A549 (cell line): ENCODE measurements around the gene ANKHD1. TPM values are rescaled to one million over a fixed set of nuclear protein-coding genes. Genes with fewer than 3 reads are reported as not detected.
"Not testable (repeated sequence)": the region's sequence is repeated elsewhere in the genome, so short reads cannot be mapped to it uniquely, and the experiment has no call there.

ENCODE experiments used
- ATAC-seq, 2 experiments: fragments of 200-7000 bp in 1 of 2; fragments of >200 bp in 1 of 2; cut with Nextera tagmentation in 1 of 2; cut with Tn5 transposase in 1 of 2; 3 replicates each; pipeline versions ENCODE4 v1.8.0 to v1.9.1; 2018 to 2020; ENCODE audit warnings: mild to moderate bottlenecking in 1 of 2, moderate library complexity in 1 of 2
- CTCF ChIA-PET: fragments of 300-600 bp; sonication (Branson Sonifier 250); formaldehyde crosslinking; extraction: SDS; loops from one replicate; lab custom pipeline; 2021; ENCODE audit warnings: antibody characterized with exemption, inconsistent platforms; lab: Yijun Ruan, JAX
- POLR2A ChIA-PET: fragments of 350-600 bp; formaldehyde crosslinking; extraction: SDS; loops from one replicate; lab custom pipeline; 2021; ENCODE audit warnings: antibody characterized with exemption, inconsistent platforms; lab: Yijun Ruan, JAX
- DNase-seq, 2 experiments: peaks; one replicate each; pipeline versions ENCODE4 v3.0.0 to v3.0.0-alpha.2; 2011 to 2016; ENCODE audit warnings: low read depth in 1 of 2, low spot score in 1 of 2
- FAIRE-seq: peaks from 2 replicates; lab custom pipeline; 2011; peaks lifted over from hg19 to GRCh38; lab: Jason Lieb, UNC
- H3K27ac ChIP-seq, 2 experiments: fragments of >200 bp; sonication (Bioruptor Twin); formaldehyde crosslinking; 3 replicates each; pipeline ENCODE4 v1.5.1; 2016 to 2017
- H3K4me1 ChIP-seq: fragments of >200 bp; sonication (Bioruptor Twin); formaldehyde crosslinking; 3 replicates; pipeline ENCODE4 v1.6.1; 2016
- H3K4me2 ChIP-seq: fragments of >200 bp; sonication (Bioruptor Twin); formaldehyde crosslinking; 3 replicates; pipeline ENCODE4 v1.6.1; 2016
- H3K4me3 ChIP-seq: fragments of >200 bp; sonication (Bioruptor Twin); formaldehyde crosslinking; 3 replicates; pipeline ENCODE4 v1.5.1; 2016
- H3K9me3 ChIP-seq: fragments of >200 bp; sonication (Bioruptor Twin); formaldehyde crosslinking; 3 replicates; pipeline ENCODE4 v1.6.1; 2016
- BHLHE40 ChIP-seq: IDR thresholded peaks from 2 replicates; pipeline ENCODE4 v1.6.1; 2012; ENCODE audit warnings: low read depth, low read length, inconsistent platforms
- CBX2 ChIP-seq: fragments of 200-600 bp; sonication (generic); IDR thresholded peaks from 2 replicates; pipeline ENCODE4 v1.6.1; 2016; ENCODE audit warnings: low read depth, mild to moderate bottlenecking, borderline replicate concordance
- CBX8 ChIP-seq: fragments of 200-600 bp; sonication (generic); IDR thresholded peaks from 2 replicates; pipeline ENCODE4 v1.6.1; 2016
- CHD4 ChIP-seq: fragments of 200-600 bp; sonication (generic); IDR thresholded peaks from 2 replicates; pipeline ENCODE4 v1.6.1; 2016; ENCODE audit warnings: antibody characterized with exemption, mild to moderate bottlenecking, borderline replicate concordance
- EHF ChIP-seq: fragments of 250-450 bp; sonication (Bioruptor Pico); IDR thresholded peaks from 2 replicates; pipeline ENCODE4 v1.5.0; 2020; ENCODE audit warnings: mild to moderate bottlenecking
- EHMT2 ChIP-seq: fragments of 200-600 bp; sonication (generic); IDR thresholded peaks from 2 replicates; pipeline ENCODE4 v1.6.1; 2016; ENCODE audit warnings: antibody characterized with exemption, low read depth, mild to moderate bottlenecking, moderate library complexity
- EP300 ChIP-seq, 2 experiments: fragments of >200 bp; sonication (Bioruptor Twin); formaldehyde crosslinking; IDR thresholded peaks; 2 replicates in 1 of 2; 3 replicates in 1 of 2; pipeline ENCODE4 v1.6.1; 2016 to 2017
- FOSB ChIP-seq: fragments of 250-450 bp; sonication (Bioruptor Pico); IDR thresholded peaks from 2 replicates; pipeline ENCODE4 v1.5.0; 2020; ENCODE audit warnings: mild to moderate bottlenecking, moderate library complexity
- HOXB13 ChIP-seq: fragments of 250-450 bp; sonication (Bioruptor Pico); IDR thresholded peaks from 2 replicates; pipeline ENCODE4 v1.5.0; 2020; ENCODE audit warnings: low read depth, mild to moderate bottlenecking, moderate library complexity
- JUN ChIP-seq, 2 experiments: fragments of >200 bp; sonication (Bioruptor Twin); formaldehyde crosslinking; IDR thresholded peaks; 2 replicates in 1 of 2; 3 replicates in 1 of 2; pipeline ENCODE4 v1.6.1; 2016 to 2017
- KDM1A ChIP-seq: fragments of 200-600 bp; sonication (generic); IDR thresholded peaks from 2 replicates; pipeline ENCODE4 v1.6.1; 2016; ENCODE audit warnings: low read depth, mild to moderate bottlenecking
- MAFK ChIP-seq: fragments of 450-650 bp; IDR thresholded peaks from 2 replicates; pipeline ENCODE4 v1.6.1; 2014; ENCODE audit not compliant: partially characterized antibody
- MYC ChIP-seq: IDR thresholded peaks from 2 replicates; pipeline ENCODE4 v1.6.1; 2012; ENCODE audit warnings: mild to moderate bottlenecking, inconsistent platforms, low read length, improper control_type of control experiment, borderline replicate concordance
- NR3C1 ChIP-seq: fragments of >200 bp; sonication (Bioruptor Twin); formaldehyde crosslinking; IDR thresholded peaks from 3 replicates; pipeline ENCODE4 v1.6.1; 2017
- PHF8 ChIP-seq: fragments of 200-600 bp; sonication (generic); IDR thresholded peaks from 2 replicates; pipeline ENCODE4 v1.6.1; 2016; ENCODE audit warnings: low read depth, mild to moderate bottlenecking, antibody characterized with exemption, moderate library complexity, borderline replicate concordance
- POLR2A ChIP-seq: IDR thresholded peaks from 2 replicates; pipeline ENCODE4 v1.6.1; 2012; ENCODE audit warnings: mild to moderate bottlenecking, low read length
- RCOR1 ChIP-seq: fragments of 150-350 bp; IDR thresholded peaks from 2 replicates; pipeline ENCODE4 v1.6.1; 2014; ENCODE audit warnings: antibody characterized with exemption, low read length, low read depth
- RFX5 ChIP-seq: fragments of 450-650 bp; IDR thresholded peaks from 2 replicates; pipeline ENCODE4 v1.7.1; 2014; ENCODE audit warnings: antibody characterized with exemption, mild to moderate bottlenecking, moderate library complexity
- RNF2 ChIP-seq: fragments of 200-600 bp; sonication (generic); IDR thresholded peaks from 2 replicates; pipeline ENCODE4 v1.6.1; 2016; ENCODE audit warnings: low read depth, mild to moderate bottlenecking, antibody characterized with exemption, moderate library complexity, borderline replicate concordance
- SMC3 ChIP-seq: fragments of >200 bp; sonication (Bioruptor Twin); formaldehyde crosslinking; IDR thresholded peaks from 3 replicates; pipeline ENCODE4 v1.6.1; 2018; ENCODE audit warnings: inconsistent platforms
- TFCP2L1 ChIP-seq: fragments of 250-450 bp; sonication (Bioruptor Pico); IDR thresholded peaks from 2 replicates; pipeline ENCODE4 v1.5.0; 2021; ENCODE audit warnings: mild to moderate bottlenecking
- WGBS: methylation state at CpG from one replicate; pipeline ENCODE4 v1.1.6; 2017; ENCODE audit errors: missing lambda C conversion rate; 5-methylcytosine and 5-hydroxymethylcytosine counted together
- polyA plus RNA-seq, 4 experiments: library from polyadenylated mRNA; depleted of rRNA in 3 of 4; stranded (reverse); fragments of >200 nt; fragmentation: RNase III in 1 of 4; extraction: RNeasy Plus Mini Kit Qiagen cat#74134 plus additional on column Dnase treatment in 1 of 4; gene quantifications; 2 replicates in 3 of 4; 3 replicates in 1 of 4; pipeline ENCODE4 v1.2.3, GENCODE V29; 2011 to 2017
- TF ChIP-seq, protein P1 (sequence below): fragments of >200 bp; sonication (Bioruptor Twin); formaldehyde crosslinking; IDR thresholded peaks from 3 replicates; pipeline ENCODE4 v1.6.1; 2016
- TF ChIP-seq, protein P2 (sequence below): IDR thresholded peaks from 2 replicates; pipeline ENCODE4 v1.6.1; 2012
- TF ChIP-seq, protein P3 (sequence below): IDR thresholded peaks from 2 replicates; pipeline ENCODE4 v1.6.1; 2012; ENCODE audit warnings: low read depth, borderline replicate concordance
- TF ChIP-seq, protein P4 (sequence below): fragments of 450-650 bp; IDR thresholded peaks from 2 replicates; pipeline ENCODE4 v1.6.1; 2014; ENCODE audit warnings: antibody characterized with exemption

The ANKHD1 gene
- polyA plus RNA-seq, 2 of the 4 experiments (the other 2 are of a cell fraction), result 46.9 to 94.1 TPM

DNA sequence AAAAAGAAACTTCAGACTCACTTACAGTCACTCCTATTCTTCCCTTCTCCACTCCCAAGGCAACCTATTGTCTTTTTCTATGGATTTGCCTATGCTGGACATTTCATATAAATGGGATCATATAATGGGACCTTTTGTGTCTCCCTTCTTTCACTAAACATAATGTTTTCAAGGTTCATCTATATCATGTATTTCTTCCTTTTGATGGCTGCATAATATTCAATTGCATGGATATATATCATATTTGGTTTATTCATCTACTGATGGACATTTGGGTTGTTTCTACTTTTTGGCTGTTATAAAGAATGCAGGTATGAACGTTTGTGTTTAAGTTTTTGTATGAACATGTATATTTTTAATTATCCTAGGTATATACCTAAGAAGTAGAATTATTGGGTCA lies 30.6 kb downstream of the ANKHD1 start:
- WGBS, result 61% methylated on average over 1 of the region's 1 CpG
- CTCF ChIA-PET, result no interaction called here
- TF ChIP-seq JUN (IDR thresholded peaks at IDR 0.05) (no peak), NR3C1 (no peak), CBX8 (no peak), RFX5 (no peak), CBX2 (no peak), EHMT2 (no peak), RNF2 (no peak), HOXB13 (CRISPR knock-in tag) (no peak), EP300 (IDR thresholded peaks at IDR 0.05) (no peak), RCOR1 (no peak), KDM1A (no peak), CHD4 (no peak), MAFK (no peak), FOSB (CRISPR knock-in tag) (no peak), SMC3 (no peak), MYC (no peak), BHLHE40 (no peak)
- TF ChIP-seq, protein P1, sequence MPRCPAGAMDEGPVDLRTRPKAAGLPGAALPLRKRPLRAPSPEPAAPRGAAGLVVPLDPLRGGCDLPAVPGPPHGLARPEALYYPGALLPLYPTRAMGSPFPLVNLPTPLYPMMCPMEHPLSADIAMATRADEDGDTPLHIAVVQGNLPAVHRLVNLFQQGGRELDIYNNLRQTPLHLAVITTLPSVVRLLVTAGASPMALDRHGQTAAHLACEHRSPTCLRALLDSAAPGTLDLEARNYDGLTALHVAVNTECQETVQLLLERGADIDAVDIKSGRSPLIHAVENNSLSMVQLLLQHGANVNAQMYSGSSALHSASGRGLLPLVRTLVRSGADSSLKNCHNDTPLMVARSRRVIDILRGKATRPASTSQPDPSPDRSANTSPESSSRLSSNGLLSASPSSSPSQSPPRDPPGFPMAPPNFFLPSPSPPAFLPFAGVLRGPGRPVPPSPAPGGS, result no peak
- TF ChIP-seq, protein P2, sequence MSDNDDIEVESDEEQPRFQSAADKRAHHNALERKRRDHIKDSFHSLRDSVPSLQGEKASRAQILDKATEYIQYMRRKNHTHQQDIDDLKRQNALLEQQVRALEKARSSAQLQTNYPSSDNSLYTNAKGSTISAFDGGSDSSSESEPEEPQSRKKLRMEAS, result no peak

DNA sequence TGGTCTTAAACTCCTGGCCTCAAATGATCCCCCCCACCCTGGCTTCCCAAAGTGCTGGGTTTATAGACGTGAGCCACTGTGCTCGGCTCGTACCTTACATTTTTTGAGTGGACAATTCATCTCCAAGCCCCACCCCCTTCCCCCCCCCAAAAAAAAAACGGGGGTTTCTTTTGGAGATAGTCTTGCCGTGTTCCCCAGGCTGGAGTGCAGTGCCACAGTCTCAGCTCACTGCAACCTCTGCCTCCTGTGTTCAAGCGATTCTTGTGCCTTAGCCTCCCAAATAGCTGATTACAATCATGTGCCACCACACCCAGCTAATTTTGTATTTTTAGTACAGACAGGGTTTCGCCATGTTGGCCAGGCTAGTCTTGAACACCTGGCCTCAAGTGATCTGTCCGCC lies 31.3 kb downstream of the ANKHD1 start:
- no peak for FAIRE-seq
- Histone ChIP-seq H3K4me2 (no peak overlapping the region), H3K27ac (no peak overlapping the region), H3K9me3 (no peaks in the 10 kb centered on the region), H3K4me1 (no peaks in the 10 kb centered on the region), H3K4me3 (no peak overlapping the region)
- DNase-seq, result no peak
- CTCF ChIA-PET, result no interaction called here
- TF ChIP-seq BHLHE40 (no peak), EHF (CRISPR knock-in tag) (no peak)
- POLR2A ChIA-PET, result no interaction called here
- WGBS, result 82% methylated on average over 8 of the region's 8 CpGs
- no peak for ATAC-seq

More for the DNA sequence above, 30.6 kb downstream of the ANKHD1 start:
- POLR2A ChIA-PET, result no interaction called here
- DNase-seq (no peak), FAIRE-seq (no peak), ATAC-seq (no peak)
- Histone ChIP-seq H3K4me1 (no peaks in the 10 kb centered on the region), H3K9me3 (no peaks in the 10 kb centered on the region), H3K4me3 (no peak overlapping the region), H3K27ac (no peak overlapping the region), H3K4me2 (no peak overlapping the region)

DNA sequence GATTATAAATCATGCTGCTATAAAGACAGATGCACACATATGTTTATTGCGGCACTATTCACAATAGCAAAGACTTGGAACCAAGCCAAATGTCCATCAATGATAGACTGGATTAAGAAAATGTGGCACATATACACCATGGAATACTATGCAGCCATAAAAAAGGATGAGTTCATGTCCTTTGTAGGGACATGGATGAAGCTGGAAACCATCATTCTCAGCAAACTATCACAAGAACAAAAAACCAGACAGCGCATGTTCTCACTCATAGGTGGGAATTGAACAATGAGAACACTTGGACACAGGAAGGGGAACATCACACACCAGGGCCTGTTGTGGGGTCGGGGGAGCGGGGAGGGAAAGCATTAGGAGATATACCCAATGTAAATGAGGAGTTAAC lies 55.7 kb downstream of the ANKHD1 start:
- H3K9me3 ChIP-seq, H3K4me1 ChIP-seq, H3K4me3 ChIP-seq, DNase-seq, POLR2A ChIA-PET, H3K4me2 ChIP-seq, CTCF ChIA-PET, H3K27ac ChIP-seq, ATAC-seq, FAIRE-seq: not testable (repeated sequence)
- 91% methylated on average over 4 of the region's 4 CpGs for WGBS

DNA sequence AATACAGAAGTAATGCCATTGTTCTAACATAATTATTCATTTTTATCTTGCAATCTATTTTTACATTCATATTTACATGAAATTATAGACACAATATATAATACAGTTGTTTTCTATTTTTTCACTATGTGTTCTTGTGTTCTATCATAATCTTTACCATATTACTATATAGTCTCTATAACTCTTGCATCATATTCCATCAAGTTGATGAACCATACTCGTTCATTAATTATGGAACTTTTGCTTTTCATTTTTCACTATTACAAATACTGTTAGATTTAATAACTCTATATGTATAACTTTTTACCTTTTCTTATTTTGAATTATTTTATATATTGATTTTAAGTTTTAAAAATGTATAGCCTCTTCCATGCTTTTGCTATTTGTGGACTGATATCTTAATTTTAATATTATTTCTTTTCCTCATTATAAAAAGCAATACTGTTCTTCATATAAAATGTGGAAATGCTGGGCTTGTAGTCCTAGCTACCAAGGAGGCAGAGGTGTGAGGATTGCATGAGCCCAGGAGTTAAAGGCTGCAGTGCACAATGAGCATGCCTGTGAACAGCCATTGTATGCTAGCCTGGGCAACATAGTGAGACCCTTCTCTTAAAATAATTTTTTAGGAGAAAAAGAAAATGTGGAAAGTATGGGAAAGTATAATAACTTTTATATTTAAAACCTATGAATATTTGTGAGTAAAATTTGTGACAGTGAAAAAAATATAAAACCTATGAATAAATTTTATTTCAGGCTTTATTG lies 65.5 kb downstream of the ANKHD1 start:
- H3K9me3 ChIP-seq, result no peaks in the 10 kb centered on the region
- no peak overlapping the region for H3K4me3 ChIP-seq
- H3K27ac ChIP-seq, result no peak overlapping the region
- 0 out of 3 replicates have a peak, but pooled peaks cover 3% of the 10 kb centered on the region for H3K4me1 ChIP-seq
- POLR2A ChIA-PET, result no interaction called here
- ATAC-seq (no peak), DNase-seq (no peak)
- WGBS, result 85% methylated on average over 1 of the region's 1 CpG
- no peak overlapping the region for H3K4me2 ChIP-seq
- TF ChIP-seq, protein P3, sequence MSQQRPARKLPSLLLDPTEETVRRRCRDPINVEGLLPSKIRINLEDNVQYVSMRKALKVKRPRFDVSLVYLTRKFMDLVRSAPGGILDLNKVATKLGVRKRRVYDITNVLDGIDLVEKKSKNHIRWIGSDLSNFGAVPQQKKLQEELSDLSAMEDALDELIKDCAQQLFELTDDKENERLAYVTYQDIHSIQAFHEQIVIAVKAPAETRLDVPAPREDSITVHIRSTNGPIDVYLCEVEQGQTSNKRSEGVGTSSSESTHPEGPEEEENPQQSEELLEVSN, result no peak
- no peak for TF ChIP-seq TFCP2L1 (CRISPR knock-in tag)
- TF ChIP-seq, protein P4, sequence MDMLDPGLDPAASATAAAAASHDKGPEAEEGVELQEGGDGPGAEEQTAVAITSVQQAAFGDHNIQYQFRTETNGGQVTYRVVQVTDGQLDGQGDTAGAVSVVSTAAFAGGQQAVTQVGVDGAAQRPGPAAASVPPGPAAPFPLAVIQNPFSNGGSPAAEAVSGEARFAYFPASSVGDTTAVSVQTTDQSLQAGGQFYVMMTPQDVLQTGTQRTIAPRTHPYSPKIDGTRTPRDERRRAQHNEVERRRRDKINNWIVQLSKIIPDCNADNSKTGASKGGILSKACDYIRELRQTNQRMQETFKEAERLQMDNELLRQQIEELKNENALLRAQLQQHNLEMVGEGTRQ, result no peak
- TF ChIP-seq POLR2A, result no peak
- TF ChIP-seq PHF8, result no peak
- TF ChIP-seq, all 56 proteins: peak for 0
- no peak for FAIRE-seq
- CTCF ChIA-PET, result no interaction called here
